H1 (cell line): ENCODE data around the gene CEACAM20. TPM values are rescaled to one million over a fixed set of nuclear protein-coding genes. Genes with fewer than 3 reads are reported as not detected.

ENCODE experiments used
- CBX5 ChIP-seq: fragments of 300-800, 300-1000 bp; sonication (generic); IDR thresholded peaks from 2 replicates; pipeline ENCODE4 v1.7.1; 2016; ENCODE audit warnings: antibody characterized with exemption, low read length, low read depth
- CEBPB ChIP-seq: IDR thresholded peaks from 2 replicates; pipeline ENCODE4 v1.6.1; 2012; ENCODE audit warnings: low read depth, low read length
- CREB1 ChIP-seq: IDR thresholded peaks from 2 replicates; pipeline ENCODE4 v1.6.1; 2012; ENCODE audit warnings: inconsistent platforms
- RNF2 ChIP-seq: fragments of 200-900, 300-1000 bp; sonication (generic); IDR thresholded peaks from 2 replicates; pipeline ENCODE4 v1.7.1; 2016; ENCODE audit warnings: borderline replicate concordance, low read depth, mild to moderate bottlenecking, antibody characterized with exemption, low read length; ENCODE audit not compliant: poor library complexity, severe bottlenecking; ENCODE audit errors: missing control alignments
- SIN3A ChIP-seq, 2 experiments: IDR thresholded peaks in 1 of 2; conservative IDR thresholded peaks in 1 of 2; 2 replicates each; pipeline ENCODE4 v1.6.1; 2011 to 2012; ENCODE audit warnings: low read length in 2 of 2, improper control_type of control experiment in 1 of 2, low read depth in 1 of 2, mild to moderate bottlenecking in 1 of 2
- TAF7 ChIP-seq: optimal IDR thresholded peaks from 2 replicates; pipeline ENCODE3; 2011; ENCODE audit warnings: low read depth, mild to moderate bottlenecking, inconsistent platforms, low read length, moderate library complexity, borderline replicate concordance
- polyA plus RNA-seq, 7 experiments: library from polyadenylated mRNA; depleted of rRNA in 3 of 7; stranded (reverse) in 5 of 7; unstranded in 2 of 7; fragments of >200 nt in 5 of 7; fragments of 200-250 nt in 2 of 7; gene quantifications; 1 replicate in 5 of 7; 2 replicates in 1 of 7; 4 replicates in 1 of 7; pipeline versions ENCODE4 v1.2.1 to v1.2.3, GENCODE V29; 2011 to 2013; ENCODE audit warnings: missing spikeins in 2 of 7, mixed read lengths in 2 of 7
- total RNA-seq: library from RNA; stranded (reverse); fragmentation: NEBNext Ultra II Directional; extraction: Animal tissue kit (Norgen Biotek cat#: 25700); gene quantifications from 2 replicates; pipeline ENCODE4 v1.2.1, GENCODE V29; 2021
- TF ChIP-seq, protein P1 (sequence below): IDR thresholded peaks from 2 replicates; pipeline ENCODE4 v1.6.1; 2012; ENCODE audit warnings: low read length, inconsistent platforms

Gene CEACAM20
- total and polyA plus RNA-seq, 2 of the 8 experiments (the other 6 are each of a cell fraction or from before 2014, with no cell fraction given): not detected

- TF ChIP-seq, protein P1, sequence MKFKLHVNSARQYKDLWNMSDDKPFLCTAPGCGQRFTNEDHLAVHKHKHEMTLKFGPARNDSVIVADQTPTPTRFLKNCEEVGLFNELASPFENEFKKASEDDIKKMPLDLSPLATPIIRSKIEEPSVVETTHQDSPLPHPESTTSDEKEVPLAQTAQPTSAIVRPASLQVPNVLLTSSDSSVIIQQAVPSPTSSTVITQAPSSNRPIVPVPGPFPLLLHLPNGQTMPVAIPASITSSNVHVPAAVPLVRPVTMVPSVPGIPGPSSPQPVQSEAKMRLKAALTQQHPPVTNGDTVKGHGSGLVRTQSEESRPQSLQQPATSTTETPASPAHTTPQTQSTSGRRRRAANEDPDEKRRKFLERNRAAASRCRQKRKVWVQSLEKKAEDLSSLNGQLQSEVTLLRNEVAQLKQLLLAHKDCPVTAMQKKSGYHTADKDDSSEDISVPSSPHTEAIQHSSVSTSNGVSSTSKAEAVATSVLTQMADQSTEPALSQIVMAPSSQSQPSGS: no peak
- TF ChIP-seq CREB1 (peak; percentile 98), CEBPB (peak; percentile 81), CBX5 (no peak), TAF7 (peak; percentile 30), SIN3A (conservative IDR thresholded peaks at IDR 0.05 in 1 of 2, IDR thresholded peaks at IDR 0.05 in 1 of 2; ENCODE audit: low read depth in 1 of 2, low read length in 2 of 2) (peak; percentile 77 to 96; a peak in 3 of 4 replicates), RNF2 (no peak)
These were observed 29.2 kb downstream of the CEACAM20 start, which contains the start of gene ZNF180 (continued) for GRCh38 chr19:44499962-44500949.
